ENCODE measurements around the gene PPM1L. TPM values are rescaled to one million over a fixed set of nuclear protein-coding genes. Genes with fewer than 3 reads are reported as not detected.
A peak's percentile ranks its signal among the peaks of the same experiment; 100 is the strongest.

Gene PPM1L
- total and polyA plus RNA-seq, 2 donors (not counting 1 experiment from before 2014, with no cell fraction given) = 1.1 to 12.0 TPM

DNA sequence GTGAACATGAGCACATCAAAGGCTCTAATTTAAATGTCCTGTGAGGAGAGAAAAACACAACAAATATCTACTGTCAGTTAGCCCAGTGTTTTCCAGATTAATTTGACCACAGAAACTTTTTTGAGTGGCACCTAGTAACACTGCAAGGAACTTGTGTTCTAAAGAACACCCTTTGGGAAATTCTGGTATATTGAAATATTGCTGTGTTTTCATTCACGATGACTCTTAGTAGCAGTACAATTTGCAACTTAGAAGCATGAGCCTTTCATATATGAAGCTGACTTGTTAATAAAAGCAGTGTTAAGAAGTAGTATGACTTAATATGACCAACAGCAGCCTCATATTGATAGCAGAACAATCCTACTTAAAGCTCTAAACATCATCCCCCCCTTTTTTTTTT is 317.1 kb downstream of the PPM1L start:
- H3K27me3 ChIP-seq (replicated peaks in 1 of 4; ENCODE audit: control extremely low read depth in 1 of 4, control insufficient read depth in 3 of 4, insufficient read depth in 4 of 4, low read length in 3 of 4) = no peaks in the 10 kb centered on the region
- CTCF ChIA-PET = no interaction called here
- no peaks in the 10 kb centered on the region for H3K36me3 ChIP-seq (replicated peaks in 1 of 2; ENCODE audit: control extremely low read depth in 1 of 2, control insufficient read depth in 1 of 2, extremely low read depth in 1 of 2, insufficient read depth in 2 of 2, low read length in 1 of 2)
- TF ChIP-seq CTCF (IDR thresholded peaks at IDR 0.05) (no peak), EZH2 (IDR thresholded peaks at IDR 0.05; ENCODE audit: borderline replicate concordance, insufficient read depth, low read depth, low read length, poor library complexity, severe bottlenecking) (no peak)
- intact Hi-C loops (cut with micrococcal nuclease) = loop anchor here (5.0 to 10.0 kb wide), 3 partner anchors 34 to 318 kb away; partner anchors contain the start of genes B3GALNT1 and PPM1L
- H4K20me1 ChIP-seq (ENCODE audit: control insufficient read depth, insufficient read depth, low read length, poor library complexity, severe bottlenecking) = no peaks in the 10 kb centered on the region
- peaks cover 25 to 26% of the 10 kb centered on the region in 2 donors for H3K4me1 ChIP-seq (ENCODE audit: control insufficient read depth in 2 of 2, insufficient read depth in 2 of 2, low read length in 2 of 2)
- DNase-seq = no peak
- no peaks in the 10 kb centered on the region for H3K27me3 Mint-ChIP-seq
- no CpG with 5 or more reads among the region's 1 CpG for WGBS (ENCODE audit: insufficient coverage)
- H3K9me3 ChIP-seq (ENCODE audit: control extremely low read depth in 1 of 3, control insufficient read depth in 2 of 3, insufficient read depth in 1 of 3, low read length in 2 of 3) = no peaks in the 10 kb centered on the region
- no peaks in the 10 kb centered on the region for H3K79me2 ChIP-seq (ENCODE audit: control insufficient read depth, insufficient read depth, low read length)
- H3K4me3 ChIP-seq (ENCODE audit: control extremely low read depth in 1 of 5, extremely low read depth in 1 of 5, insufficient read depth in 1 of 5, low read depth in 2 of 5, low read length in 4 of 5) = no peak overlapping the region
- no peak overlapping the region for H3K27ac ChIP-seq (ENCODE audit: low read length in 2 of 2)
- POLR2A ChIA-PET = no interaction called here
- no peak overlapping the region for H2AFZ ChIP-seq (ENCODE audit: insufficient read depth, low read depth, low read length, poor library complexity, severe bottlenecking)
- H3K4me3 Mint-ChIP-seq = no peak overlapping the region
- H3K4me1 Mint-ChIP-seq = peaks cover 26% of the 10 kb centered on the region
- no peak overlapping the region for H3K4me2 ChIP-seq (replicated peaks; ENCODE audit: low read depth, low read length, poor library complexity, severe bottlenecking)
- no peak overlapping the region for H3K27ac Mint-ChIP-seq
- H3K9ac ChIP-seq (ENCODE audit: low read length) = no peak overlapping the region
- no peak for ATAC-seq (ENCODE audit: low read depth)
- no peaks in the 10 kb centered on the region for H3K9me3 Mint-ChIP-seq (ENCODE audit: insufficient read depth)

DNA sequence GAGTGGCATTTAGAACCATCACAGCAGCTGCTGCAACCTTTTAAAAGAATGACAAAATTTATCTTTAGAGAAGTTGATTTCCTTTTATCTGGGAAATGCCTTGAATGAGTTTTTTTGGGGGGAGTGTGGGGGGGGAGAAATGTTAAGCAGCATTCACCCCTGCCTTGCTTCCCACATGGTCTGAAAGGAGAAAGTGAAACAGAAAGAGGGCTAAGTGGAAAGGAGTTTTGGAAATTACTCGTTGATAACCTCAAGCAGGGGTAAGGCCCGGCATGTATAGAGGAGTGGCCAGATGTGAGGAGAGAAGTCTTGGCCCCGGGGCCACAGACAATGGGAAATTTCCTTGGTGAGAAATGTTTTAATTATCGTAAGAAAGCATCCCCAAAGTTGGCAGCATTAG is 325.6 kb downstream of the PPM1L start:
- WGBS (ENCODE audit: insufficient coverage) = 17% methylated on average over 2 of the region's 4 CpGs
- Histone ChIP-seq H2AFZ (ENCODE audit: insufficient read depth, low read depth, low read length, poor library complexity, severe bottlenecking) (peak overlapping the region; percentile 30), H3K27ac (ENCODE audit: low read length in 2 of 2) (no peak overlapping the region), H3K4me3 (ENCODE audit: control extremely low read depth in 1 of 5, extremely low read depth in 1 of 5, insufficient read depth in 1 of 5, low read depth in 2 of 5, low read length in 4 of 5) (no peak overlapping the region), H3K4me2 (replicated peaks; ENCODE audit: low read depth, low read length, poor library complexity, severe bottlenecking) (no peak overlapping the region), H3K79me2 (ENCODE audit: control insufficient read depth, insufficient read depth, low read length) (no peaks in the 10 kb centered on the region), H4K20me1 (ENCODE audit: control insufficient read depth, insufficient read depth, low read length, poor library complexity, severe bottlenecking) (no peaks in the 10 kb centered on the region), H3K4me1 (ENCODE audit: control insufficient read depth in 2 of 2, insufficient read depth in 2 of 2, low read length in 2 of 2) (peaks cover 5 to 8% of the 10 kb centered on the region in 2 donors), H3K9ac (ENCODE audit: low read length) (no peak overlapping the region), H3K27me3 (replicated peaks in 1 of 4; ENCODE audit: control extremely low read depth in 1 of 4, control insufficient read depth in 3 of 4, insufficient read depth in 4 of 4, low read length in 3 of 4) (no peaks in the 10 kb centered on the region), H3K36me3 (replicated peaks in 1 of 2; ENCODE audit: control extremely low read depth in 1 of 2, control insufficient read depth in 1 of 2, extremely low read depth in 1 of 2, insufficient read depth in 2 of 2, low read length in 1 of 2) (no peaks in the 10 kb centered on the region), H3K9me3 (ENCODE audit: control extremely low read depth in 1 of 3, control insufficient read depth in 2 of 3, insufficient read depth in 1 of 3, low read length in 2 of 3) (no peaks in the 10 kb centered on the region)
- POLR2A ChIA-PET = no interaction called here
- Mint-ChIP-seq H3K4me3 (no peak overlapping the region), H3K9me3 (ENCODE audit: insufficient read depth) (no peaks in the 10 kb centered on the region), H3K27ac (no peak overlapping the region), H3K4me1 (peaks cover 5% of the 10 kb centered on the region), H3K27me3 (no peaks in the 10 kb centered on the region)
- CTCF ChIA-PET = interaction anchor here (1.1 kb wide), 1 partner anchor 12 kb away, joined by 4 read pairs; no protein-coding TSS in a partner anchor
- no peak for DNase-seq
- intact Hi-C loops (cut with micrococcal nuclease) = no loop called here
- TF ChIP-seq CTCF (IDR thresholded peaks at IDR 0.05) (no peak), EZH2 (IDR thresholded peaks at IDR 0.05; ENCODE audit: borderline replicate concordance, insufficient read depth, low read depth, low read length, poor library complexity, severe bottlenecking) (no peak)
- no peak for ATAC-seq (ENCODE audit: low read depth)

Data from B cell (primary cell).